SKM-1 treated with dmso at 0.1 percent for 144 hours (cell line): ENCODE data around the gene OPA3.
A peak's percentile ranks its signal among the peaks of the same experiment; 100 is the strongest.

ENCODE experiments used
- DNase-seq: peaks from one replicate; lab custom pipeline; 2025; ENCODE audit not compliant: unreplicated experiment; lab: John Stamatoyannopoulos, UW

OPA3 gene

GRCh38 chr19:45505996-45506245 is 78.7 kb downstream of the OPA3 start:
- no peak for DNase-seq

GRCh38 chr19:45505151-45505995 is 79.2 kb downstream of the OPA3 start:
- no peak for DNase-seq

- DNase-seq = no peak
Measured at GRCh38 chr19:45503909-45504308, 80.7 kb downstream of the OPA3 start.

GRCh38 chr19:45502111-45502510 is 82.5 kb downstream of the OPA3 start:
- DNase-seq = no peak

- no peak for DNase-seq
Measured at GRCh38 chr19:45501730-45502014, 82.9 kb downstream of the OPA3 start.

GRCh38 chr19:45500918-45501729 is 83.5 kb downstream of the OPA3 start:
- DNase-seq = no peak

GRCh38 chr19:45499196-45500180 is 85.1 kb downstream of the OPA3 start:
- DNase-seq = no peak

- DNase-seq = no peak
Measured at GRCh38 chr19:45498411-45499195, 86.0 kb downstream of the OPA3 start, which contains the start of gene PPM1N. TSS of gene PPM1N (plus strand) at chr19:45498443. CDS start at chr19:45498473, 30 bp downstream.

- no peak for DNase-seq
Measured at GRCh38 chr19:45497791-45498190, 86.8 kb downstream of the OPA3 start.

GRCh38 chr19:45496349-45496953 is 88.2 kb downstream of the OPA3 start:
- DNase-seq = no peak

GRCh38 chr19:45495178-45495577 is 89.4 kb downstream of the OPA3 start:
- no peak for DNase-seq

GRCh38 chr19:45494261-45494916 is 90.2 kb downstream of the OPA3 start:
- no peak for DNase-seq

GRCh38 chr19:45492627-45493470 is 91.8 kb downstream of the OPA3 start:
- peak; percentile 9 for DNase-seq

- no peak for DNase-seq
Measured at GRCh38 chr19:45492137-45492626, 92.4 kb downstream of the OPA3 start.

- no peak for DNase-seq
Measured at GRCh38 chr19:45489216-45489855, 95.3 kb downstream of the OPA3 start.

- DNase-seq = no peak
Measured at GRCh38 chr19:45488708-45489107, 95.9 kb downstream of the OPA3 start.

- peak; percentile 80 for DNase-seq
Measured at GRCh38 chr19:45485305-45486077, 99.1 kb downstream of the OPA3 start.
